Left ventricle myocardium superior (tissue), 1 donor: ENCODE data around the gene BAD. TPM values are rescaled to one million over a fixed set of nuclear protein-coding genes. Genes with fewer than 3 reads are reported as not detected.

Experiments used
- ATAC-seq: fragments of 200-7000 bp; cut with Tn5 transposase; one replicate; pipeline ENCODE4 v1.9.1; 2020; ENCODE audit warnings: mild to moderate bottlenecking, moderate library complexity
- DNase-seq: peaks from one replicate; pipeline ENCODE4 v3.0.0-alpha.2; 2020
- intact Hi-C: fragments of 100-400 bp; cut with micrococcal nuclease; formaldehyde crosslinking; loops from one replicate; pipeline ENCODE4 v1.11.0; 2022
- total RNA-seq: library from RNA; stranded (reverse); fragmentation: NEBNext Ultra II Directional; extraction: Animal tissue kit (Norgen Biotek cat#: 25700); gene quantifications from one replicate; pipeline ENCODE4 v1.2.1, GENCODE V29; 2021
- donor health status: DM: no; HTN: yes; CAD: no; lungs with severe emphysema.

The BAD gene
- total RNA-seq, 1 donor from 2014 or later, result 98.7 TPM

- peak; percentile 87 for DNase-seq
- peak; percentile 67 for ATAC-seq
- intact Hi-C loops, result no loop called here
These were observed 14.7 kb upstream of the BAD start for GRCh38 chr11:64298966-64299846.

- no peak for ATAC-seq
- intact Hi-C loops, result no loop called here
- no peak for DNase-seq
These were observed 13.4 kb upstream of the BAD start for GRCh38 chr11:64297699-64298358.

- ATAC-seq (no peak), DNase-seq (no peak)
- intact Hi-C loops, result no loop called here
These were observed 12.6 kb upstream of the BAD start for GRCh38 chr11:64296830-64297698.

GRCh38 chr11:64296236-64296635 lies 11.8 kb upstream of the BAD start:
- intact Hi-C loops, result no loop called here
- DNase-seq (no peak), ATAC-seq (no peak)

GRCh38 chr11:64295760-64296159 lies 11.3 kb upstream of the BAD start:
- DNase-seq (no peak), ATAC-seq (no peak)
- intact Hi-C loops, result no loop called here

GRCh38 chr11:64294774-64295173 lies 10.3 kb upstream of the BAD start:
- intact Hi-C loops, result no loop called here
- no peak for DNase-seq
- ATAC-seq, result no peak

- DNase-seq, result no peak
- intact Hi-C loops, result no loop called here
- no peak for ATAC-seq
These were observed 8.2 kb upstream of the BAD start for GRCh38 chr11:64292460-64293254.

DNA sequence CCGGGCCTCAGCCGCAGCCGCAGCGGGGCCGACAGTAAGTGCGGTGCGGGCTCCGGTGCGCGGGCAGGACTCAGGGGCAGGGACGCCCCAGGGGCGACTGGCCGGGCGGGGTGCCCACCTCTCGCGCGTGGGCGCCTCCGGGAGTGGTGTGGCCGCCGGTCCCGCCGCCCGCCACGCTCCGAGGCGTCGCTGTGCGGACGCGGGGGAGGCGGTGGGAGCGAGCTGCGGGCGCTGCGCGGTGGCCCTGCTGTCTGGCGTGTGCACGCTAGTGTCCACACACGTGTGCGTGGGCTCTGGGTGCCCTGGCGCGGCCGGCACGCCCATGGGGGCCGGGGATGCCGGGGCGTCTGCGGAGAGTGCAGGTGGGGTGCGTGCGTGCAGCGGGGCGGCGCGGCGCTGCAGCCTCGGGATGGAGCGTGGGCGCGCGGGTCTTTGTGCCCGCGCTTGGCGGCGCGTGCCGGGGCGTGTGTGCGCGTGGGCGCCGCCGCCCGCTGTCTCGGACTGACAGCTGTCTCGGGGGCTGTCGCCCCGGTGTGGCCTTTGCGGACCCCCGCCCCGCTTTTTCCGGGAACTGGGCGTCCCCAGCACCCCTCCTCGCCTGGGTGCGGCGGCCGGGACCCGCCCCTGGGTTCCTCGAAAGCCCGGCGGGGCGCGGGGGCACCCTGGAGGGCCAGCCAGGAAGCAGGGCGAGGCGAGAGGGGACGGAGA lies 7.4 kb upstream of the BAD start:
- intact Hi-C loops, result no loop called here
- no peak for ATAC-seq
- DNase-seq, result no peak

DNA sequence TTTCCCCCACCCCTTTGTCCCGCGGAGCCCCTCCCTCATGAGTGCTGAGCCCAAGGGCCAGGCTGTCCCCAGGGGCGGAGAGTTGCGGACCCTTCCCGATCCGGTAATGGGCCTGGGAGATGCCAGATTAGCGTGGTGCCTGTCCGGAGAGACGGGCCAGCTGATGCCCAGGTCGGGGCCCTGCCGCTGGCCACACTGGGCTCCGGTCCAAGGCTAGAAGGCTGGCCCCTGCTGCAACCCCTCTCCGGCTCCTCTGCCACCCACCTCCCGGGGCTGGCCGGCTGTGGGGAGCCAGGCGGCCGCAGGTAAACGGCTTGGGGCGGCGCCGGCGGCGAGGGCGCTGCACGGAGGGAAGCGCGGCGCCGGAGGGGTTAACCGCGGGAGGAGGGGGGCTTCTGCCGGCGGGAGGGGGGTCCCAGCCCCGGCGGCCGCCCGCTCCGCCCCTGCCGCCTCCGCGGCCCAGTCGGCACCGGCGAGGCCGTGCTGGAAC lies 6.8 kb upstream of the BAD start, which contains the start of gene KCNK4:
Gene KCNK4, plus strand, starts transcription at position 41 of the 490 bp plus-strand sequence. CDS start 1,717 bp downstream, outside the sequence.
- ATAC-seq (no peak), DNase-seq (no peak)
- intact Hi-C loops, result no loop called here

DNA sequence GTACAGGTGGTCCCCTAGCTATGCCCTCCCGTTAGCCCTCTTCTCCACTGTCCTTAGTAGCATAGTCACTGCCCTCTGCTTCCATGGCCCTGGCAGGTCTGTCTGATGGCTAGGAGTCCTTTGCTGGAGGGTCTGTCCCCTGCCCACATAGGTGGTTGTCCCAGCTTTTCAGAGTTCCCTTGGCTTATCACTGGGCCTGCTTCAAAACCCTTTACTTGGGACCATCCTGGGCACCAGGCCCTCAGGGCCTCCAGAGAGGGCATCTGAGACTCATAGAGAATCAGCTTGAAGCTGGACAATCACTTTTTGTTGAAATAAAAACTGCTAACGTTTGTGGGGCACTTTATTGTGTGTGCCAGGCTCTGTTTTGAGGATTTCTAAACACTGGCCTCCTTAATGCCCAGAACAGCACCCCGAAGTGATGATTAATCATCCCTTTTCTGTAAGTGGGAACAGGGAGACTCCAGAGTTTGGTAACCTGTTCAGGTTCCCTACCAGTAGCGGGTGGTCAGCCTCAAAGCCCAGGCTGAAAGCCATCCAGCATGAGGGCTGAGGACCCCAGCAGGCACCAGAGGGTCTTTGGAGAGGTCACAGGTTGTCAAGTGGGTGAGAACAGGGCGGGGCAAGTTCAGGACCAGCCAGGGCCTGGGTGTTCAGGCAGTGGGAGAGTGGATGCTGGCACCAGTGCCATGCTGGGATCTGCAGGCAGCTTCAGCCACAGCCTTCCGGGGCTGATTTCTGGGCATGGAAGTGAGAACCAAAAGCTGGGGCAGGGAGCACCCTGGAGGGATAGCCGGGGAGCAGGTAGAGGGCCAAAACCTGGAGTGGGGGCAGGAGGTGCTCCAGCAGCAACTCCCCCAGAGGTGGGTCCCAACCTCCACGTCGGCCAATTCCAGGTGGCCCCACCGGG lies 6.1 kb upstream of the BAD start:
- no peak for ATAC-seq
- no peak for DNase-seq
- intact Hi-C loops, result no loop called here

DNA sequence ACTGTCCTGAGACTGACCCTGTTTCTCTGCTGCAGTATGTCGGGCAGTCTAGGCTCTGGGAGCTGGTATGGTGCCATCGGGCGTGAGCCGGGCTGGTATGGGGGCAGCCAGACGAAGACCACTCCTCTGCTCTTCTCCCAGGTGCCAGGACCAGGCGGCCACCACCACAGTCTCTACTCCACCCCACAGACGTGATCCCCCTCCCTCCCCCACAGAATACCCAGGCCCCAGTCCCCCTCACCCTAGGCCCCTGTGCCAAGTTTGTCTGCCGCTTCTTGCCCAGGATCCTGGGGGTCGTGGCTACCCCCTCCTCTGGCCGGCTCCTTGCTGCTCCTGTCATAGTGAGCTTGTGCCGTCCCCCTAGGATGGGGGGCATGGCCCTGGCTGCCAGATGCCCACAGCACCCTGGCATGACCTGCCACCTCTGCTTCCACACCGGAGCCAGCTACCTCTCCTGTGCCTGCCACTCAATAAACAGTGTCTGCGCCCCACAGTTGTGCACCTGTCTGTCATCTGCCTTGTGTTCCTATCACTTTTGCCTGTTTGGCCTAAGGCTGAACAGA lies 4.6 kb upstream of the BAD start:
- no peak for DNase-seq
- no peak for ATAC-seq
- intact Hi-C loops, result no loop called here

GRCh38 chr11:64288353-64288750 lies 3.9 kb upstream of the BAD start:
- DNase-seq (no peak), ATAC-seq (no peak)
- intact Hi-C loops, result no loop called here

DNA sequence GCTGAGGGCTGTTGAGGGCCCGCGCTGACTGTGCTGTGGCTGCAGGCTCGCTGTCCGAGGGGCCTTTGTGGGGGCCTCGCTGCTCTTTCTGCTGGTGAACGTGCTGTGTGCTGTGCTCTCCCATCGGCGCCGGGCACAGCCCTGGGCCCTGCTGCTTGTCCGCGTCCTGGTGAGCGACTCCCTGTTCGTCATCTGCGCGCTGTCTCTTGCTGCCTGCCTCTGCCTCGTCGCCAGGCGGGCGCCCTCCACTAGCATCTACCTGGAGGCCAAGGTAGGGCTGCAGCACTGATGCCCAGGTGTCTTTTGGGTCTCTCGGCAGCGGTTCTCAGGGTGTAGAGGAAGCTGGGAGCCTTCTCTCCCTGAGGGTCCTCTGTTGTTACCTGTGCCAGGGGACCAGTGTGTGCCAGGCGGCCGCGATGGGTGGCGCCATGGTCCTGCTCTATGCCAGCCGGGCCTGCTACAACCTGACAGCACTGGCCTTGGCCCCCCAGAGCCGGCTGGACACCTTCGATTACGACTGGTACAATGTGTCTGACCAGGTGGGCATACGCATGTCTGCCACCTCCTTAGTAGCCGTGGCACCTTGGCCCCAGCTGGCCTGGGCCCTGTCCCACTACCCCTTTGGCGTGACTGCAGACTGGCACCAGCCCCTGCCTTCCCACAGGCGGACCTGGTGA lies 3.3 kb upstream of the BAD start:
- intact Hi-C loops, result no loop called here
- ATAC-seq (no peak), DNase-seq (no peak)

- intact Hi-C loops, result no loop called here
- no peak for DNase-seq
- no peak for ATAC-seq
These were observed 2.3 kb upstream of the BAD start for GRCh38 chr11:64286801-64287159.

- intact Hi-C loops, result no loop called here
- DNase-seq (no peak), ATAC-seq (no peak)
These were observed 1.7 kb upstream of the BAD start for GRCh38 chr11:64285885-64286800.
